Endodermal cell (in vitro differentiated cells): Measurements from ENCODE around the gene IMMP2L. TPM values are rescaled to one million over a fixed set of nuclear protein-coding genes. Genes with fewer than 3 reads are reported as not detected.

Experiments used
- DNase-seq: peaks from one replicate; pipeline ENCODE4 v3.0.0-alpha.2; 2017
- H3K27ac ChIP-seq: 2 replicates; pipeline ENCODE4 v1.5.1; 2013; ENCODE audit warnings: mild to moderate bottlenecking, low read depth, low read length, moderate library complexity
- H3K27me3 ChIP-seq: 2 replicates; pipeline ENCODE4 v1.6.1; 2013; ENCODE audit warnings: mild to moderate bottlenecking, low read length, moderate library complexity; ENCODE audit not compliant: insufficient read depth, control insufficient read depth, poor library complexity, severe bottlenecking
- H3K36me3 ChIP-seq: 2 replicates; pipeline ENCODE4 v1.7.0; 2013; ENCODE audit warnings: mild to moderate bottlenecking, low read length, moderate library complexity; ENCODE audit not compliant: control insufficient read depth, insufficient read depth
- H3K4me1 ChIP-seq: one replicate; pipeline ENCODE4 v1.7.0; 2013; ENCODE audit warnings: low read length; ENCODE audit not compliant: control insufficient read depth, insufficient read depth
- H3K4me3 ChIP-seq: 2 replicates; pipeline ENCODE4 v1.5.1; 2013; ENCODE audit warnings: mild to moderate bottlenecking, low read length, moderate library complexity
- H3K9ac ChIP-seq: 2 replicates; pipeline ENCODE4 v1.6.1; 2013; ENCODE audit warnings: mild to moderate bottlenecking, low read length, moderate library complexity; ENCODE audit not compliant: poor library complexity, severe bottlenecking; ENCODE audit errors: extremely low read depth
- H3K9me3 ChIP-seq: 2 replicates; pipeline ENCODE4 v1.6.1; 2013; ENCODE audit warnings: mild to moderate bottlenecking, low read length, moderate library complexity; ENCODE audit not compliant: control insufficient read depth
- H3K27ac Mint-ChIP-seq: 2 replicates; pipeline ENCODE4 v1.8.0; 2020; ENCODE audit warnings: mixed read lengths
- H3K27me3 Mint-ChIP-seq: 2 replicates; pipeline ENCODE4 v1.8.0; 2021; ENCODE audit warnings: mild to moderate bottlenecking, mixed read lengths; ENCODE audit not compliant: insufficient read depth
- H3K36me3 Mint-ChIP-seq: 2 replicates; pipeline ENCODE4 v1.8.0; 2020; ENCODE audit warnings: low read depth, mixed read lengths
- H3K4me1 Mint-ChIP-seq: 2 replicates; pipeline ENCODE4 v1.8.0; 2020; ENCODE audit warnings: mixed read lengths
- H3K4me3 Mint-ChIP-seq: 2 replicates; pipeline ENCODE4 v1.8.0; 2020; ENCODE audit warnings: mild to moderate bottlenecking, moderate library complexity, mixed read lengths
- H3K9me3 Mint-ChIP-seq: 2 replicates; pipeline ENCODE4 v1.8.0; 2020; ENCODE audit warnings: mild to moderate bottlenecking, mixed read lengths
- CTCF ChIP-seq: fragments of 200-600 bp; sonication (generic); conservative IDR thresholded peaks from 2 replicates; pipeline ENCODE4 v1.5.0; 2021; ENCODE audit warnings: antibody characterized with exemption, mild to moderate bottlenecking
- WGBS, 2 experiments: methylation state at CpG; one replicate each; pipeline versions ENCODE4 v1.1.5 to v1.1.7; 2013; ENCODE audit warnings: missing lambda C conversion rate in 2 of 2, mixed read lengths in 1 of 2; ENCODE audit not compliant: insufficient coverage in 1 of 2, insufficient read length in 1 of 2; 5-methylcytosine and 5-hydroxymethylcytosine counted together
- total RNA-seq, 2 donors: library from RNA; stranded (reverse); fragmentation: NEBNext Ultra II Directional in 1 of 2; extraction: Animal tissue kit (Norgen Biotek cat#: 25700) in 1 of 2; gene quantifications; 2 replicates in 1 of 2; 3 replicates in 1 of 2; pipeline ENCODE4 v1.2.1, GENCODE V29; 2021

Gene IMMP2L
- total RNA-seq, 2 donors from 2014 or later: 17.7 to 19.4 TPM

GRCh38 chr7:111578754-111579153 lies 16.5 kb upstream of the IMMP2L start:
- Histone ChIP-seq H3K9ac (no peak overlapping the region), H3K27me3 (no peaks in the 10 kb centered on the region), H3K4me3 (no peak overlapping the region), H3K27ac (no peak overlapping the region), H3K4me1 (no peaks in the 10 kb centered on the region), H3K36me3 (no peaks in the 10 kb centered on the region), H3K9me3 (no peaks in the 10 kb centered on the region)
- Mint-ChIP-seq H3K27me3 (no peaks in the 10 kb centered on the region), H3K4me1 (no peaks in the 10 kb centered on the region), H3K9me3 (peaks cover 31% of the 10 kb centered on the region), H3K36me3 (no peaks in the 10 kb centered on the region), H3K27ac (no peak overlapping the region), H3K4me3 (no peak overlapping the region)
- TF ChIP-seq CTCF: no peak
- DNase-seq: no peak

GRCh38 chr7:111571720-111572119 lies 9.4 kb upstream of the IMMP2L start:
- no peaks in the 10 kb centered on the region for H3K36me3 Mint-ChIP-seq
- peaks cover 29% of the 10 kb centered on the region for H3K9me3 Mint-ChIP-seq
- no peak for TF ChIP-seq CTCF

GRCh38 chr7:111568870-111569462 lies 6.7 kb upstream of the IMMP2L start:
- no peak overlapping the region for H3K27ac ChIP-seq
- DNase-seq: no peak
- Mint-ChIP-seq H3K9me3 (peaks cover 22% of the 10 kb centered on the region), H3K4me3 (no peak overlapping the region), H3K27ac (no peak overlapping the region), H3K36me3 (no peaks in the 10 kb centered on the region), H3K4me1 (no peaks in the 10 kb centered on the region), H3K27me3 (no peaks in the 10 kb centered on the region)
- WGBS, 2 experiments: 88 to 100% methylated on average over 1 of the region's 1 CpG
- H3K9ac ChIP-seq: no peak overlapping the region
- no peaks in the 10 kb centered on the region for H3K9me3 ChIP-seq
- H3K27me3 ChIP-seq: no peaks in the 10 kb centered on the region
- H3K4me1 ChIP-seq: no peaks in the 10 kb centered on the region
- H3K4me3 ChIP-seq: no peak overlapping the region
- no peaks in the 10 kb centered on the region for H3K36me3 ChIP-seq
- TF ChIP-seq CTCF: no peak

More at GRCh38 chr7:111571720-111572119, 9.4 kb upstream of the IMMP2L start:
- WGBS, 2 experiments: 94 to 97% methylated on average over 5 of the region's 5 CpGs
- Histone ChIP-seq H3K9ac (no peak overlapping the region), H3K4me3 (no peak overlapping the region), H3K27me3 (no peaks in the 10 kb centered on the region), H3K4me1 (no peaks in the 10 kb centered on the region), H3K27ac (no peak overlapping the region), H3K9me3 (no peaks in the 10 kb centered on the region), H3K36me3 (no peaks in the 10 kb centered on the region)
- no peak overlapping the region for H3K4me3 Mint-ChIP-seq
- no peak for DNase-seq
- H3K4me1 Mint-ChIP-seq: no peaks in the 10 kb centered on the region
- no peak overlapping the region for H3K27ac Mint-ChIP-seq
- H3K27me3 Mint-ChIP-seq: no peaks in the 10 kb centered on the region
